ENCODE data around the gene RMI2.

GRCh38 chr16:11356573-11357331, 11.5 kb downstream of the RMI2 start:
- TF ChIP-seq CTCF (IDR thresholded peaks at IDR 0.05) (peak; percentile 60), POLR2A (IDR thresholded peaks at IDR 0.05; ENCODE audit: low read length) (no peak), SMC3 (IDR thresholded peaks at IDR 0.05) (peak; percentile 75), REST (IDR thresholded peaks at IDR 0.05) (no peak)
